Measurements from ENCODE around the gene RFTN1. TPM values are rescaled to one million over a fixed set of nuclear protein-coding genes. Genes with fewer than 3 reads are reported as not detected.

The RFTN1 gene
- total and polyA plus RNA-seq, 2 of the 8 experiments (the other 6 are each of a cell fraction or from before 2014, with no cell fraction given): 4.6 to 6.7 TPM

GRCh38 chr3:16461463-16462245, 51.8 kb downstream of the RFTN1 start:
- Histone ChIP-seq H3K79me1 (ENCODE audit: low read depth, low read length) (no peaks in the 10 kb centered on the region), H4K20me1 (replicated peaks in 1 of 2; ENCODE audit: control insufficient read depth in 1 of 2, insufficient read depth in 2 of 2, low read length in 2 of 2) (no peaks in the 10 kb centered on the region), H3K4ac (replicated peaks; ENCODE audit: insufficient read length, low read depth, low read length) (no peak overlapping the region), H2BK120ac (replicated peaks; ENCODE audit: low read depth, low read length) (no peak overlapping the region), H4K91ac (replicated peaks; ENCODE audit: insufficient read length, low read length) (no peak overlapping the region), H2BK12ac (ENCODE audit: low read depth, low read length) (no peak overlapping the region), H4K5ac (ENCODE audit: insufficient read length, low read depth, low read length) (no peak overlapping the region), H3K56ac (replicated peaks; ENCODE audit: insufficient read length, low read depth, low read length) (no peak overlapping the region), H2AFZ (ENCODE audit: low read length) (no peak overlapping the region), H3K18ac (ENCODE audit: extremely low read depth, low read length) (no peak overlapping the region), H3K36me3 (ENCODE audit: control insufficient read depth in 2 of 4, insufficient read depth in 4 of 4, low read length in 3 of 4) (no peaks in the 10 kb centered on the region), H3K27ac (ENCODE audit: low read depth, low read length) (no peak overlapping the region), H2AK5ac (ENCODE audit: low read depth, low read length) (no peak overlapping the region), H3K23ac (ENCODE audit: insufficient read length) (no peak overlapping the region), H3K9me3 (ENCODE audit: insufficient read depth in 2 of 2, low read depth in 1 of 2, low read length in 1 of 2) (no peaks in the 10 kb centered on the region), H3K23me2 (ENCODE audit: low read depth, low read length) (no peaks in the 10 kb centered on the region), H2BK20ac (ENCODE audit: low read length) (no peak overlapping the region), H3K27me3 (replicated peaks in 1 of 4; ENCODE audit: control insufficient read depth in 3 of 4, extremely low read depth in 1 of 4, insufficient read depth in 3 of 4, low read length in 3 of 4) (no peaks in the 10 kb centered on the region; a peak in 1 of 7 replicates), H2BK15ac (ENCODE audit: low read length) (no peak overlapping the region), H3K9ac (replicated peaks in 1 of 4; ENCODE audit: extremely low read depth in 1 of 4, low read depth in 3 of 4, low read length in 3 of 4) (no peak overlapping the region), H3K4me3 (ENCODE audit: extremely low read depth in 1 of 4, insufficient read depth in 2 of 4, low read depth in 3 of 4, low read length in 4 of 4) (no peak overlapping the region), H2BK5ac (ENCODE audit: low read depth, low read length) (no peak overlapping the region), H3K4me1 (replicated peaks in 1 of 4; ENCODE audit: control insufficient read depth in 3 of 4, insufficient read depth in 4 of 4, low read length in 3 of 4) (no peaks in the 10 kb centered on the region), H3K14ac (ENCODE audit: insufficient read length) (no peak overlapping the region), H3K79me2 (ENCODE audit: control insufficient read depth in 1 of 2, insufficient read depth in 2 of 2, low read length in 2 of 2) (no peaks in the 10 kb centered on the region), H3K4me2 (ENCODE audit: insufficient read depth in 1 of 2, low read depth in 2 of 2, low read length in 2 of 2) (no peak overlapping the region), H4K8ac (ENCODE audit: extremely low read depth, insufficient read depth, low read length) (no peak overlapping the region)
- no peak for DNase-seq (ENCODE audit: low read depth in 1 of 2, low spot score in 2 of 2)
- no peak for FAIRE-seq
- ChIA-PET POLR2A (ENCODE audit: partially characterized antibody) (no interaction called here), CTCF (ENCODE audit: partially characterized antibody) (interaction anchor here (1.1 to 1.2 kb wide), 2 partner anchors 13 to 170 kb away, joined by 3 to 4 read pairs; no protein-coding TSS in a partner anchor)
- 93% methylated on average over 3 of the region's 3 CpGs; no CpG with 5 or more reads in 1 of the 2 experiments for WGBS, 2 experiments (ENCODE audit: extremely low coverage in 1 of 2, insufficient coverage in 1 of 2, insufficient read length in 1 of 2, insufficient replicate concordance in 2 of 2, low coverage in 1 of 2, low lambda C conversion rate in 2 of 2, missing lambda C conversion rate in 1 of 2)
- TF ChIP-seq ASH2L (IDR thresholded peaks at IDR 0.05; ENCODE audit: low read length) (no peak), NANOG (IDR thresholded peaks at IDR 0.05; ENCODE audit: insufficient read depth, low read depth, low read length, poor library complexity, severe bottlenecking) (no peak), SIX5 (IDR thresholded peaks at IDR 0.05; ENCODE audit: low read depth, low read length) (no peak), CTCF (IDR thresholded peaks at IDR 0.05; ENCODE audit: control extremely low read depth in 1 of 3, insufficient read depth in 1 of 3, low read depth in 1 of 3, low read length in 3 of 3) (no peak), POLR2A (IDR thresholded peaks at IDR 0.05; ENCODE audit: control extremely low read depth in 1 of 2, low read depth in 2 of 2, low read length in 2 of 2) (no peak), FOSL1 (IDR thresholded peaks at IDR 0.05; ENCODE audit: insufficient read depth, low read depth, low read length) (no peak), EP300 (IDR thresholded peaks at IDR 0.05; ENCODE audit: borderline replicate concordance in 1 of 2, low read depth in 2 of 2, low read length in 2 of 2) (no peak), BRCA1 (IDR thresholded peaks at IDR 0.05; ENCODE audit: low read depth, low read length) (no peak), TAF7 (optimal IDR thresholded peaks at IDR 0.05; ENCODE audit: borderline replicate concordance, low read depth, low read length) (no peak)

All from H1 (cell line).